GM04503 (cell line): ENCODE measurements around the gene MATR3.
"Not testable (repeated sequence)": the region's sequence is repeated elsewhere in the genome, so short reads cannot be mapped to it uniquely, and the experiment has no call there.

ENCODE experiments used
- DNase-seq: peaks from one replicate; pipeline ENCODE4 v3.0.0-alpha.2; 2012; ENCODE audit warnings: low read depth

MATR3 gene

DNA sequence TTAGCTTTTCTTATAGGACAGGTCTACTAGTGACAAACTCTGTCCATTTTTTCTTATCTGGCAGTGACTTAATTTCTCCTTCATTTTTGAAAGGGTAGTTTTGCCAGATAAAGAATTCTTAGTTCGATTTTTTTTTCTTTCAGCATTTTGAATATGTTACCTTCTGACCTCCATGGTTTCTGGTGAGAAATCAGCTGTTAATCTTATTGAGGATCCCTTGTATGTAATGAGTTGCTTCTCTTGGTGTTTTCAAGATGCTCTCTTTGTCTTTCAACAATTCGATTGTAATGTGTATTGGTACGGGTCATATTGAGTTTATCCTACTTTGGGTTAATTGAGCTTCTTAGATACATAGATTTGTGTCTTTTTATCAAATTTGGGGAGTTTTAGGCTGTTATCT is 60.6 kb downstream of the MATR3 start:
- DNase-seq: no peak

DNA sequence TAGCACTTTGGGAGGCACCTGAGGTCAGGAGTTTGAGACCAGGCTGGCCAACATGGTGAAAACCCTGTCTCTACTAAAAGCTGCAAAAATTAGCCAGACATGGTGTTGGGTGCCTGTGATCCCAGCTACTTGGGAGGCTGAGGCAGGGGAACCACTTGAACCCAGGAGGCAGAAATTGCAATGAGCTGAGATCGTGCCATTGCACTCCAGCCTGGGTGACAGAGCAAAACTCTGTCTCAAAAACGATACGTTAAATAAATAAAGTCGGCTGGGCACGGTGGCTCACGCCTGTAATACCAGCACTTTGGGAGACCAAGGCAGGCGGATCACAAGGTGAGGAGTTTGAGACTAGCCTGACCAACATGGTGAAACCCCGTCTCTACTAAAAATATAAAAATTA is 62.4 kb downstream of the MATR3 start:
- DNase-seq: not testable (repeated sequence)

DNA sequence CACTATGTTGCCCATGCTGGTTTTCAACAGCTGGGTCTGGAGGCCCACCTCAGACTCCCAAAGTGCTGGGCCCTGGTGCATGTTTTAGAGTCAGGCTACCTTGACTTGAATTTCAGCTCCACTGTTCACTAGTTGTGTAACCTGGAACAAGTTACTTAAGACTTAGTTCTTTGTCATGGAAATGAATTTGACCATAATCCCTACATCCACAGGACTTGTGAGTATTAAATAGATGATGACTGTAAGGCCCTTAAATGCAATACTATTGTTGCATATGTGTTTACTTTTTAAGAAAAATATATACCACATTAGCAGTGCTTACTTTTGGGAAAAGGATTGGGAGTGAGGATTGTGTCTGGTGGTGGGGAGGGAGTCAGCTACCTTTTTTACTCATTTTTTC is 64.5 kb downstream of the MATR3 start:
- no peak for DNase-seq

DNA sequence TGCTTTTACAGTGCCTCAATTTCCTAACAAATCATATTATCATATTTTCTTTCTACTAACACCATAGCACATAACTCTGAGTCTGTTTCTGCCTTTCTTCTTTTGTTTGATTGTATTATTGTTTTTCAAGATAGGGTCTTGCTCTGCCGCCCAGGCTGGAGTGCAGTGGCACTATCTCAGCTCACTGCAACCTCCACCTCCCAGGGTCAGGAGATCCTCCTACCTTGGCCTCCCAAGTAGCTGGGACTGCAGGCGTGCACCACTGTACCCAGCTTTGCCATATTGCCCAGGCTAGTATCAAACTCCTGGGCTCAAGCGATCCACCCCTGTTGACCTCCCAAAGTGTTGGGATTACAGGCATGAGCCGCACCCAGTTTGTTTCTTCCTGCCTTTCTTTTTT is 66.8 kb downstream of the MATR3 start:
- DNase-seq: no peak

DNA sequence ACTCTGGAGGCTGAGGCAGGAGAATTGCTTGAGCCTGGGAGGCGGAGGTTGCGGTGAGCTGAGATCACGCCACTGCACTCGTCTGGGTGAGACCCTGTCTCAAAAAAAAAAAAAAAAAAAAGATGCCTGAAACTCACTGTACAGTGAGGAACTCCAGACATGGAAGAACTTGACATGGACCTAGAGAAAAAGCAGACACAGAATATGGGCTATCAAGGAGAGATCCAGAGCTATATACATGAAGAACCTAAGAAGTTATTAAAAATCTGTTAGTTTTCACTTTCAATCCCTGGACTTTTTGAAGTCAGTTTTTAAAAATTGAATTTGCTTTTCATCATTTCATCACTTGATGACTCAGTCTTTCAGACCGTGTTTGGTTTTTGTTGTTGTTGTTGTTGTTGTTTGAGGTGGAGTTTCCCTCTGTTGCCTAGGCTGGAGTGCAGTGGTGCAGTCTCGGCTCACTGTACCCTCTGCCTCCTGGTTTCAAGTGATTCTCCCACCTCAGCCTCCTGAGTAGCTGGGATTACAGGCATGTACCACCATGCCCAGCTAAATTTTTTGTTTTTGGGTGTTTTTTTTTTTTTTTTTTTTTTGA is 68.4 kb downstream of the MATR3 start:
- DNase-seq: no peak

DNA sequence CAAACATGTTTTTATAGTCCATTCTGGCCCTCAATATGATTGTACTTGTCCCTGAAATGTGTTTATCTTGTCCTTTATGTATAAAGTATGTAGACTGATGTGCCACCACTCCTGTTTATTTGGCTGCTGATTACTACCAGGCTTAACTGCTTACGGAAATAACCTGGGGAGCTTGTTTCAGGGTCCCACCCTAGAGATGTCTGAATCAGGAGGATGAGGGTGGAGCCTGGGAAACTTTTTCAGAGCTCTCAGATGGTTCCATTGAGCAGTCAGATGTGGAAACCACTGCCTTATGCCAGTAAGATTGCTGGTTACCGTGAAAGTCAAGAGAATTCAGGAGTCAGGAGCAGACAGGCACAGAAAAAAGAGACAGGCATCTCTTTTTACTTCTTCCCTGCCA is 70.4 kb downstream of the MATR3 start:
- DNase-seq: no peak

DNA sequence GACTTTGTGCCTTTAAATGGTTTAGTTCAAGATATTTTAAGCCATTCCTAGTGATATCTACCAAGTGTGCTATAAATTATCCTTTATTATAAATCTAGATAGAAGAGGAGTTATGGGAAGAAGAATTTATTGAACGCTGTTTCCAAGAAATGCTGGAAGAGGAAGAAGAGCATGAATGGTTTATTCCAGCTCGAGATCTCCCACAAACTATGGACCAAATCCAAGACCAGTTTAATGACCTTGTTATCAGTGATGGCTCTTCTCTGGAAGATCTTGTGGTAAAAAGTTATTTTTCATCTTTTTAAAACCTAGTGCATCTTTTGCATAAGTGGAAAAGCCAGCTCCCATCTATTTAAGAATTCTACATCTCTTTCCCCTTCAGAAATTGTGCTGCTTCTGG is 70.9 kb downstream of the MATR3 start:
- no peak for DNase-seq

DNA sequence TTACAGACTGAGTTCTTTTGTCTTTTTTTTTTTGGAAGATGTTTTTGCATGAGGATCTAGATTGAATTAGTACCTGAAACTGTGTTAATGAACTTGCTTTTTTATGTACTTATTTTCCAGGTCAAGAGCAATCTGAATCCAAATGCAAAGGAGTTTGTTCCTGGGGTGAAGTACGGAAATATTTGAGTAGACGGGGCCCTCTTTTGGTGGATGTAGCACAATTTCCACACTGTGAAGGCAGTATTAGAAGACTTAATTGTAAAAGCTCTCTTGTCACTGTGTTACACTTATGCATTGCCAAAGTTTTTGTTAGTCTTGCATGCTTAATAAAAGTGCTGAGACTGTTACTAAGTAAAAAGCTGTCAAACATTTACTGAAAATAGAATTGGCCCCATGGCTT is 75.1 kb downstream of the MATR3 start:
- DNase-seq: no peak

DNA sequence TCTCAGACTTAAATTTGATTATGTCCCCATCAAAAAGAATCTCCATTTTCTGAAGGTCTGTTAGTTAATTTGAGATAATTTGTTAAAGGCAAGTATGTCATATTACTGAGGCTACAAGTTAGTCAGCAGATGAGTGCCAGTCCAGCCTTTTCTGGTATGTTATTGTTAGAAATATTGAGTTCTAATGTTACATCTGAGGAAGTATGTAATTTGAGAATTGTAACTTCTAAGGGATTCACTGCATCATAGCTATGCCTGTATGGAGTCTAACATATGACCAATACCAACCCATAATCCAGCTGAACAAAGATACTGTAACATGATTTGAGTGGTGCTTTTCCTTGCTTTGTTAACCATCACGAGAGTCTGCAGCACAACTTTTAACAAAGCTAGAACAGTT is 75.6 kb downstream of the MATR3 start:
- DNase-seq: no peak

DNA sequence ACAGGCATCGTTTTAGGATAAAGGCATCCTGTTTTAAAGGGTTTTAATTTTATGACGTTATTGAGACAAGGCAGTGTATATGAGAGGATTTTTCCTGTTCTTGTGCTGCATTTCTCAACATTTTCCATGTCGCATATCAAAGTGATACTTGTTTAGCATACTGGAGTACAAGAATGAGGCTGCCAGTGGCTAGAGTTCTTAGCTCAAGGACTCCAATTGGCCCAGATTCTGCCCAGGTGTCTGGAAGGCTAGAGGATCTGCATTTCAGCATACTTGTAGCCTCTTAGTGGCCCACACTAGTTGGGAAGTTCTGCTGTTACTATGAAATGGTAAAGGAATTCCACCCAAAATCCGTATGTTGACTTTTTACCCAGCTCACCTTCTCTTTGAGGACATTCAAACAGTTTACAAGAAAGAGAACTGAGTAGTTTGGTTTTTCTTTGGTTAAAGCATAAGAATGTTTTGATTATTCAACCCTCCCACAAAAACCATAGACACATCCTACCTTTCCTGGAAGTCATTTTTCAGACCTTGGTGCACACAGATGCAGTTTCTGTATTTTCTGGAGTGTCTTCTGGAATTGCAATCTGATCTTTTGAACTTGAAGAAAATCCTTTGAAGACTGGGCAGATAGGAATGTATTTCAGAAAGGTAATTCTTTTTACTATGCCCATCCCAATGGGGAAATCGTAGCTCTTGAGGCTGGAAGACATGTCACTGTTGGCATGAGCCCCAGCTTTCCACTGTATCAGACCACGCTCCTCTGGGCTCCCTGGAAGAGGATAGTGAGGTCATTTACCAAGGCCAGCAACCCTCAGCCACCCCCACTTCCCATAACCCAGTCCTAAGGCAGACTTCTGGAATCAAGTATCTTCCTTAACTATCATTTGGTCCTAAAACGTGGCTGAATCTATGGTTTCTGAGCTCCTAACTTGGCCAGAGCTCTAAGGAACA is 78.2 kb downstream of the MATR3 start:
- no peak for DNase-seq

DNA sequence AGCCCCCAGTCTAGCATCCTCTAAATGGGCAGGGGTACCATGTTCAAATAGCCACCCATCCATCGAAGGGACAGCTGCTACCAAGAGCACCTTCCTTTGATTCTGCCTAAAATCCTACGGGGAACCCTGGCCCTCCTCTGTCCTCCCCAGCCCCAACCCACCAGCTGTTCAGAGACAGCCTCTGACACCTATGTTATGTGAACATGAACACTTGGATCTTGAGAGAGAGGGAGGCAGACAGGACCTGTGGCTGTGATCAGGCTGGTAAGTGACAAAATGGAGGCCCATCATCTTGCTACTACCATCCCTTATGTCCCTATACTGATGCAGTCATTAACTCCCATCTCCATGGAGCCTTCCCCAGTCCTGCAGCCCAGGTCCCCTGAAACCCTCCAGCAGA is 81.4 kb downstream of the MATR3 start:
- no peak for DNase-seq

DNA sequence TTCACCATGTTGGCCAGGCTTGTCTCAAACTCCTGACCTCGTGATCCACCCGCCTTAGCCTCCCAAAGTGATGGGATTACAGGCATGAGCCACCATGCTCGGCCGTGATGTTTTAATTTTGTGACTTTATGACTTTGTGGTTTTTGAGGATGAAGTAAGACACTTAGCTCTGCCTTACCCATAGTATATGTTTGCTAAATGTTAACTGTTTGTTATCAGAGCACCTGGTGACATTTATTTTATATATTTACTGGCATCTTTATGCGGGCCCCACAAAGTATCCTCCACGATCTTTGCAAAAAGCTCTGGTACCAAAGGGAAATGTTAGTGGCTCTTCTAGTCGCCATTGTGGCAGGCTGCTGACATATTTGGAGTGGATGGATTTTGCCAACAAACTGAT is 82.8 kb downstream of the MATR3 start:
- DNase-seq: no peak

DNA sequence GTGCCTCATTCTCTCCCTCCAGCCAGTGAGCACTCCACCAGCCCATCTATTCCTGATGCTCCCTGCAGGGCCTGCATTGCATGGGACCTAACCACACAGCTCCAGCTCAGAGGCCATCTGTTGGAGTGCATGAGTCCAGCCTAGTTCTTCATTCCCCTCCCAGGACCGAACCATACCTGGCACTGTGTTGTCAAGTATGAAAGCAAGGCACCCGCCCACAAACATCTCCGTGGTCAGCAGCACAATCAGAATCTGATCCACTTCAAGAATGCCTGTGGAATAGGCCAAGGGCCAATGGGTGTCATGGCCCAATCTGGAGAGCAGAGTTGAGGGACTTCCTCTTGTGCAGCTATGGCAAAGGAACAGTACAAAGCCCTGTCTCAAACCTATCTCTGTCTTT is 83.7 kb downstream of the MATR3 start:
- no peak for DNase-seq

DNA sequence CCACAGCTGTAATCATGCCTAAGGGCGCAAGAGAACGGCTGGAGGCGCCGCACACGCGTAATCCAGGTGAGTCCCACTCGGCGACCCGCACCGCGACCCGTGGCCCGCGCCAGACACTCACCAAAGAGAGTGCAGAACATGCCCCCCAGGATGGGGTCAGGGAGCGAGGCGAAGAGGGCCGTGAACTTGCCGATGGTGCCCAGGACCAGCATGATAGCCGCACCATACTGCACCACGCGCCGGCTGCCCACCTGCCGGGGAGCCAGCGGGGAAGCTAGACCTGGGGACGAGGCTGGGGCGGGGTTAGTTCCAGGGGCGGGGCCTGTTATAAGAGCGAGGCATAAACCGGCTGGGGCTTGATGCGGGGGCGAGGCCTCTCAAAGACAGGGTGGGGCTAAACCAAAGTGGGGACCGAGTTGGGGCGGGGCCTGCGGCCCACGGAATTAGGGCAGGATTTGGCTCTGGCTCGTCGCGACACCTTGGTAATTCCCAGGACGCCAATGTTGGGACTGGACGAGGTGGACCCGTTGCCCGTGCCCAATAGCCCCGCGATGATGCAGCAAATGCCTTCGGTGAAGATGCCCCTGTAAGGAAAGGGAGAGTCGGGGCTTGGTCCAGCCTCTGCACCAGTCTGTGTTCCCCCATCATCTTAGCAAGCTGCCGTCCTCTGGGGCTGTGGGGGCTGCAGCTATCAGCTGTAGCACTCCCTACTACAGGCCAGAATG is 84.7 kb downstream of the MATR3 start:
- no peak for DNase-seq

DNA sequence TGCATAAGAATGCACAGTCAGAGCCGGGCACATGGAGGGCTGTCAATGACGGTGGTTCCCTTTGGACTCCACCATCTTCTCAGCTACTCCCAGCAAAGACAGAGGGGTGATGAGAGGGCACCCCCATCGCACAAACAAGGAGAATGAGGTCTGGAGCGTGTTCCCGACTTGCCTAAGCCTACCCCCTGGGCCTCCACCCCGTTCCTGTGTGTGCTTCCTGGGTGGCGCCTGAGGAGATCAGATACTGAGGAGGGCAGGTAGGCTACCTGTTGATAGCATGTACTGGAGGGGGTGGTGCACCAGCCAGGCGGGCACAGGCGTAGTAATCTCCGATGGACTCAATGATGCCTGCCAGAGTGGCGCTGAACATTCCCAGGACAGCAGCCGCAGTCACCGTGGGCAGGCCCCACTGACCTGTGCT is 85.4 kb downstream of the MATR3 start:
- no peak for DNase-seq

DNA sequence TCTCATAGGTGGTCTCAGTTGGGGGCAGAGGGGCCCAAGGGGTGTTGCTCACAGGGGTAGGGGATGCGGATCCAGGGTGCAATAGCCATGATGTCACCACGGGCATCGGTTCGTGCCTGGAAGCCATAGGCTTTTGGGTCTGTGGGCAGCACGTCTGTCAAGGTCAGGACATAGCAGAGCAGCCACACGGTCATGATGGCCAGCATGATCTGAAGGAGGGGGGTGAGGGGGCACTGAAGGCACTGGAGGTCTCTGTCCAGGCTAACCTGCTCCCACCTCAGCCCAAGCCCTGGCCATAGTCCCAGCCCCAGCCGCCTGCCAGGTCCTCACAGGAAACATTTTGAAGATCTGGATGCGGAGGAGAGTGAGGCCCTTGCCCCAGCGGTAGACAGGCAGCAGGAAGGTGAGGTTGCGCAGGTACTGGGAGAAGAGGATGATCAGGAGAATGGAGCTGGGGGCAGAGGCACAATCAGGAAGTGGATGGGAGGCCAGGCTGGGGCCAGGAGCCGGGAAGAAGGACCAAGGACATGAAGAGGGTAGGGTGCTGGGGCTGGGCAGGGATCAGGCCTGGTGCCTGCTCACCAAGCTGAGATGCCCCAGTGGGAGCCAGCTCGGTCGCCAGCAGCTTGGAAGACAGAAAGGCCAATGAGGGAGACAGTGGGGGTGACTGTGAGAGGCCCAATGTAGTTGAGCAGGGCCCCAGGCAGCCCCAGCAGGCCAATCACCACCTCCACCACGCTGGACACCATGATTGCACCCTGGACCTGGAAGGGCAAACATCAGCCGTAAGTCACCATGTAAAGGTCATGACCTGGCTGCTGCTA is 86.3 kb downstream of the MATR3 start:
- no peak for DNase-seq
